Measurements from ENCODE around the gene TGFBR3. TPM values are rescaled to one million over a fixed set of nuclear protein-coding genes. Genes with fewer than 3 reads are reported as not detected.

TGFBR3 gene
- total and polyA plus RNA-seq, 2 of the 8 experiments (the other 6 are each of a cell fraction or from before 2014, with no cell fraction given), result 2.0 to 6.1 TPM

DNA sequence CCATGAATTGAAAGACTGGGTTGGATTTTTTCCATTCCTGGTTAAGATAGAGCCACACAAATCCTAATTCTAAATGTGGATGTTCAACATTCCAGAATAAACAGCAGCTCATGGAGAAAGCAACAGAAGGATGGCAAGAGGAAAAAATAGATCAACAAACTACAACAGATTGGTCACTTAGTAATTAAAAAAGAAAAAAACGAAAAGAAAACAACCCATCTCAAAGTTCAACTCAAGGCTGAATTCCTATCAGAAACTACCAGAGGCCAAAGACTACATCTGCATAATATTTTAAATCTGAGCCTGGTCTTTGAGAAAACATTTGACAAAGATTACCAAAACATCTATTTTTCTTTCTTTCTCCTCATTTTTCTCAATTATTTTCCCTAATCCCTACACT is 69.9 kb downstream of the TGFBR3 start (continued):
- TF ChIP-seq, protein P1, sequence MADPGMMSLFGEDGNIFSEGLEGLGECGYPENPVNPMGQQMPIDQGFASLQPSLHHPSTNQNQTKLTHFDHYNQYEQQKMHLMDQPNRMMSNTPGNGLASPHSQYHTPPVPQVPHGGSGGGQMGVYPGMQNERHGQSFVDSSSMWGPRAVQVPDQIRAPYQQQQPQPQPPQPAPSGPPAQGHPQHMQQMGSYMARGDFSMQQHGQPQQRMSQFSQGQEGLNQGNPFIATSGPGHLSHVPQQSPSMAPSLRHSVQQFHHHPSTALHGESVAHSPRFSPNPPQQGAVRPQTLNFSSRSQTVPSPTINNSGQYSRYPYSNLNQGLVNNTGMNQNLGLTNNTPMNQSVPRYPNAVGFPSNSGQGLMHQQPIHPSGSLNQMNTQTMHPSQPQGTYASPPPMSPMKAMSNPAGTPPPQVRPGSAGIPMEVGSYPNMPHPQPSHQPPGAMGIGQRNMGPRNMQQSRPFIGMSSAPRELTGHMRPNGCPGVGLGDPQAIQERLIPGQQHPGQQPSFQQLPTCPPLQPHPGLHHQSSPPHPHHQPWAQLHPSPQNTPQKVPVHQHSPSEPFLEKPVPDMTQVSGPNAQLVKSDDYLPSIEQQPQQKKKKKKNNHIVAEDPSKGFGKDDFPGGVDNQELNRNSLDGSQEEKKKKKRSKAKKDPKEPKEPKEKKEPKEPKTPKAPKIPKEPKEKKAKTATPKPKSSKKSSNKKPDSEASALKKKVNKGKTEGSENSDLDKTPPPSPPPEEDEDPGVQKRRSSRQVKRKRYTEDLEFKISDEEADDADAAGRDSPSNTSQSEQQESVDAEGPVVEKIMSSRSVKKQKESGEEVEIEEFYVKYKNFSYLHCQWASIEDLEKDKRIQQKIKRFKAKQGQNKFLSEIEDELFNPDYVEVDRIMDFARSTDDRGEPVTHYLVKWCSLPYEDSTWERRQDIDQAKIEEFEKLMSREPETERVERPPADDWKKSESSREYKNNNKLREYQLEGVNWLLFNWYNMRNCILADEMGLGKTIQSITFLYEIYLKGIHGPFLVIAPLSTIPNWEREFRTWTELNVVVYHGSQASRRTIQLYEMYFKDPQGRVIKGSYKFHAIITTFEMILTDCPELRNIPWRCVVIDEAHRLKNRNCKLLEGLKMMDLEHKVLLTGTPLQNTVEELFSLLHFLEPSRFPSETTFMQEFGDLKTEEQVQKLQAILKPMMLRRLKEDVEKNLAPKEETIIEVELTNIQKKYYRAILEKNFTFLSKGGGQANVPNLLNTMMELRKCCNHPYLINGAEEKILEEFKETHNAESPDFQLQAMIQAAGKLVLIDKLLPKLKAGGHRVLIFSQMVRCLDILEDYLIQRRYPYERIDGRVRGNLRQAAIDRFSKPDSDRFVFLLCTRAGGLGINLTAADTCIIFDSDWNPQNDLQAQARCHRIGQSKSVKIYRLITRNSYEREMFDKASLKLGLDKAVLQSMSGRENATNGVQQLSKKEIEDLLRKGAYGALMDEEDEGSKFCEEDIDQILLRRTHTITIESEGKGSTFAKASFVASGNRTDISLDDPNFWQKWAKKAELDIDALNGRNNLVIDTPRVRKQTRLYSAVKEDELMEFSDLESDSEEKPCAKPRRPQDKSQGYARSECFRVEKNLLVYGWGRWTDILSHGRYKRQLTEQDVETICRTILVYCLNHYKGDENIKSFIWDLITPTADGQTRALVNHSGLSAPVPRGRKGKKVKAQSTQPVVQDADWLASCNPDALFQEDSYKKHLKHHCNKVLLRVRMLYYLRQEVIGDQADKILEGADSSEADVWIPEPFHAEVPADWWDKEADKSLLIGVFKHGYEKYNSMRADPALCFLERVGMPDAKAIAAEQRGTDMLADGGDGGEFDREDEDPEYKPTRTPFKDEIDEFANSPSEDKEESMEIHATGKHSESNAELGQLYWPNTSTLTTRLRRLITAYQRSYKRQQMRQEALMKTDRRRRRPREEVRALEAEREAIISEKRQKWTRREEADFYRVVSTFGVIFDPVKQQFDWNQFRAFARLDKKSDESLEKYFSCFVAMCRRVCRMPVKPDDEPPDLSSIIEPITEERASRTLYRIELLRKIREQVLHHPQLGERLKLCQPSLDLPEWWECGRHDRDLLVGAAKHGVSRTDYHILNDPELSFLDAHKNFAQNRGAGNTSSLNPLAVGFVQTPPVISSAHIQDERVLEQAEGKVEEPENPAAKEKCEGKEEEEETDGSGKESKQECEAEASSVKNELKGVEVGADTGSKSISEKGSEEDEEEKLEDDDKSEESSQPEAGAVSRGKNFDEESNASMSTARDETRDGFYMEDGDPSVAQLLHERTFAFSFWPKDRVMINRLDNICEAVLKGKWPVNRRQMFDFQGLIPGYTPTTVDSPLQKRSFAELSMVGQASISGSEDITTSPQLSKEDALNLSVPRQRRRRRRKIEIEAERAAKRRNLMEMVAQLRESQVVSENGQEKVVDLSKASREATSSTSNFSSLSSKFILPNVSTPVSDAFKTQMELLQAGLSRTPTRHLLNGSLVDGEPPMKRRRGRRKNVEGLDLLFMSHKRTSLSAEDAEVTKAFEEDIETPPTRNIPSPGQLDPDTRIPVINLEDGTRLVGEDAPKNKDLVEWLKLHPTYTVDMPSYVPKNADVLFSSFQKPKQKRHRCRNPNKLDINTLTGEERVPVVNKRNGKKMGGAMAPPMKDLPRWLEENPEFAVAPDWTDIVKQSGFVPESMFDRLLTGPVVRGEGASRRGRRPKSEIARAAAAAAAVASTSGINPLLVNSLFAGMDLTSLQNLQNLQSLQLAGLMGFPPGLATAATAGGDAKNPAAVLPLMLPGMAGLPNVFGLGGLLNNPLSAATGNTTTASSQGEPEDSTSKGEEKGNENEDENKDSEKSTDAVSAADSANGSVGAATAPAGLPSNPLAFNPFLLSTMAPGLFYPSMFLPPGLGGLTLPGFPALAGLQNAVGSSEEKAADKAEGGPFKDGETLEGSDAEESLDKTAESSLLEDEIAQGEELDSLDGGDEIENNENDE (IDR thresholded peaks at IDR 0.05; ENCODE audit: insufficient replicate concordance, low read length), result no peak
- TF ChIP-seq POLR2A (IDR thresholded peaks at IDR 0.05; ENCODE audit: control extremely low read depth in 1 of 2, low read depth in 2 of 2, low read length in 2 of 2) (no peak), JUND (IDR thresholded peaks at IDR 0.05; ENCODE audit: low read length) (no peak), TCF12 (IDR thresholded peaks at IDR 0.05; ENCODE audit: low read depth, low read length) (no peak), TAF1 (IDR thresholded peaks at IDR 0.05; ENCODE audit: low read depth, low read length) (no peak)
- TF ChIP-seq, protein P2, sequence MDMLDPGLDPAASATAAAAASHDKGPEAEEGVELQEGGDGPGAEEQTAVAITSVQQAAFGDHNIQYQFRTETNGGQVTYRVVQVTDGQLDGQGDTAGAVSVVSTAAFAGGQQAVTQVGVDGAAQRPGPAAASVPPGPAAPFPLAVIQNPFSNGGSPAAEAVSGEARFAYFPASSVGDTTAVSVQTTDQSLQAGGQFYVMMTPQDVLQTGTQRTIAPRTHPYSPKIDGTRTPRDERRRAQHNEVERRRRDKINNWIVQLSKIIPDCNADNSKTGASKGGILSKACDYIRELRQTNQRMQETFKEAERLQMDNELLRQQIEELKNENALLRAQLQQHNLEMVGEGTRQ (IDR thresholded peaks at IDR 0.05; ENCODE audit: low read length), result no peak

Measured in H1 (cell line).